DOHH2 (cell line): ENCODE measurements around the gene AKT1S1.
A peak's percentile ranks its signal among the peaks of the same experiment; 100 is the strongest.

ENCODE experiments used
- H3F3A ChIP-seq: fragments of 200-600 bp; sonication (generic), shearing (Covaris generic); 2 replicates; pipeline ENCODE4 v1.6.0; 2016; ENCODE audit warnings: antibody characterized with exemption, mild to moderate bottlenecking; ENCODE audit not compliant: control insufficient read depth, insufficient read depth
- H3K27ac ChIP-seq: fragments of 200-600 bp; sonication (generic); 2 replicates; pipeline ENCODE4 v1.5.1; 2014; ENCODE audit warnings: low read depth, mild to moderate bottlenecking, low read length, moderate library complexity
- H3K27me3 ChIP-seq: fragments of 200-600 bp; sonication (generic); 2 replicates; pipeline ENCODE4 v1.6.1; 2014; ENCODE audit warnings: mild to moderate bottlenecking, low read length, mixed read lengths; ENCODE audit not compliant: control insufficient read depth
- H3K36me3 ChIP-seq: fragments of 200-600 bp; sonication (generic); 2 replicates; pipeline ENCODE4 v1.6.1; 2014; ENCODE audit warnings: mild to moderate bottlenecking, low read length, moderate library complexity, mixed read lengths; ENCODE audit not compliant: control insufficient read depth
- H3K4me1 ChIP-seq: fragments of 200-600 bp; sonication (generic); 2 replicates; pipeline ENCODE4 v1.6.1; 2014; ENCODE audit warnings: mild to moderate bottlenecking, low read length, mixed read lengths; ENCODE audit not compliant: control insufficient read depth
- H3K4me2 ChIP-seq: fragments of 200-600 bp; sonication (generic); 2 replicates; pipeline ENCODE4 v1.6.0; 2014; ENCODE audit warnings: mild to moderate bottlenecking, low read length, moderate library complexity
- H3K4me3 ChIP-seq: fragments of 200-600 bp; sonication (generic); 2 replicates; pipeline ENCODE4 v1.5.1; 2014; ENCODE audit warnings: mild to moderate bottlenecking, low read length, mixed read lengths
- H3K79me2 ChIP-seq: fragments of 200-600 bp; sonication (generic); 2 replicates; pipeline ENCODE4 v1.6.1; 2014; ENCODE audit warnings: mild to moderate bottlenecking, low read length, mixed read lengths; ENCODE audit not compliant: control insufficient read depth
- H3K9me2 ChIP-seq: fragments of 200-600 bp; sonication (generic); replicated peaks from 2 replicates; pipeline ENCODE4 v1.6.1; 2014; ENCODE audit warnings: mild to moderate bottlenecking, low read length, mixed read lengths; ENCODE audit not compliant: control insufficient read depth
- H3K9me3 ChIP-seq: fragments of 200-600 bp; sonication (generic); 2 replicates; pipeline ENCODE4 v1.6.1; 2014; ENCODE audit warnings: antibody characterized with exemption, low read length, mixed read lengths; ENCODE audit not compliant: control insufficient read depth, insufficient read depth
- H4K20me1 ChIP-seq: fragments of 200-600 bp; sonication (generic); 2 replicates; pipeline ENCODE4 v1.6.0; 2014; ENCODE audit warnings: low read depth, mild to moderate bottlenecking, antibody characterized with exemption, low read length, moderate library complexity; ENCODE audit not compliant: control insufficient read depth, insufficient read depth
- CTCF ChIP-seq: fragments of 200-600 bp; sonication (generic); IDR thresholded peaks from one replicate; pipeline ENCODE4 v1.5.1; 2014; ENCODE audit warnings: antibody characterized with exemption, mild to moderate bottlenecking, low read depth, low read length; ENCODE audit not compliant: poor library complexity, severe bottlenecking
- EZH2phosphoT487 ChIP-seq: fragments of 200-600 bp; sonication (generic); IDR thresholded peaks from 2 replicates; pipeline ENCODE4 v1.6.1; 2017; ENCODE audit warnings: borderline replicate concordance, mild to moderate bottlenecking, antibody characterized with exemption, low read length, moderate library complexity, mixed read lengths

AKT1S1 gene

DNA sequence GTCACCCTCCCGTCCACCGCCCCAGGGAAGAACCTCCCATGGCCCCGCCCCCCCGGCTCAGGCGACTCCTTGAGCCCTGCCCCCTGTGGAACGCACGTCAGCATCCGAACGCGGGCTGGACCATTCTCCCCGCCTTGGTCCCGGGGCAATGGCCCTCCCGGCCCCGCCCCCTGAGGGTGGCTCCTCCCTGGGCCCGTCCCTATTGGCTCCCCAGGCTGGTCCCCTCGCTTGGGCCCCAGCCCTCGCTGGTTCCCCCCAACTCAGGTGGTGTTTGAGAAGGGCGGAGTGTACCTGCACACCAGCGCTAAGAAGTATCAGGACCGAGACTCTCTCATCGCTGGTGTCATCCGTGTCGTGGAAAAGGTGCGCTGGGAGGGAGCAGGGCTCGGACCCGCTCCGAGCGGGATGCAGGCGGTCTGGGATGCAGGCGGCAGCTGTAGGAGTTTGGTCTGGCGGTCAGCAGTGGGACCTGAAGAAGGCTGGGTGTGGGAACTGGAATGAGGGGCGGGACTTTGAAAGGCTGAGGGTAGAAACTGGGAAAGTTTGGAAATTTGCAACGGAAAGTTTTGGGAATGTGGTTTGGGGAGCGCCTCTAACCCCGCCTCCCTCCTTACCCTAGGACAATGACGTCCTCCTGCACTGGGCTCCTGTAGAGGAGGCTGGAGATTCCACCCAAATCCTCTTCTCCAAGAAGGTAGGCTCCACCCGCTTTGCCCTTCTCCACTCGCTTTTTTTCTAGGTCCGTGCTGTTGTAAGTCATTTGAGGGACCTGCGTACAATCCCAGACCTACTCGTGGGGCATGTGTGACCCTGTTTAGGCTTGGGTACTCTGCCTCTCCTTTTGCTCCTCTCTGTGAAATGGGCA, 956 bp upstream of the AKT1S1 start:
- peaks cover 3% of the 10 kb centered on the region; the same call in 1 of the 2 replicates for H3K9me3 ChIP-seq
- H3K27me3 ChIP-seq = no peaks in the 10 kb centered on the region
- no peaks in the 10 kb centered on the region for H3F3A ChIP-seq
- peak overlapping the region; percentile 90 for H3K4me3 ChIP-seq
- H3K9me2 ChIP-seq = no peaks in the 10 kb centered on the region
- H3K79me2 ChIP-seq = peaks cover 23% of the 10 kb centered on the region
- TF ChIP-seq EZH2phosphoT487 (no peak), CTCF (no peak)
- H3K36me3 ChIP-seq = peaks cover 18% of the 10 kb centered on the region
- H3K27ac ChIP-seq = peak overlapping the region; percentile 77
- H3K4me1 ChIP-seq = peaks cover 22% of the 10 kb centered on the region
- no peaks in the 10 kb centered on the region for H4K20me1 ChIP-seq
- peak overlapping the region; percentile 71 for H3K4me2 ChIP-seq

DNA sequence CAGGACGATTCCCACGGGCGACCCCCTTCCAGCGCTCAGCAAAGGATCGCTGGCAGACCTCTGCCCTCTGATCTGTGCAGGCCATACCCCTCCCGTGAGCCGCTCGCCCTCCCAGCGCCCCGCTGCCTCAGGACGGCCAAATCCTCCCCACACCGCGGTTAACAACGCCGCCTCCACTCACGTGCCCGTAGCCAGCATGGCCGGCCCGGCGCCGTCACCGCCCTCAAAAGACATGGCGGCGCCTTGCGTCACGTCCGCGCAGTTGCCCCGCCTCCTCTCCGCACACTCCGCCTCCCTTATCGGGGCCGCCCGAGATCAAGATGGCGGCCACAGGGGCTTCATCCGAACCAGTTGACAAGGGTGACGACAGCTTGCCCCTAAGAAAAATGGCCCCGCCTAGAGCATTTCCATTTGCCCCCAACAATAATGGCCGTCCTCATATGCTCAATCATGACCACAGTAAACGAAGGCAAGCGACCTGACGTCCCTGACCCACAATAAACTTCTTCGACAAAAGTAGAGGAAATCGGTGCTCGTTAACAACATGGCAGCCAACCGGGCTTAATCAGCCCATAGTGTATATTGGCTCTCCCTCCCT, 634 bp downstream of the AKT1S1 start:
- H3K9me3 ChIP-seq = no peaks in the 10 kb centered on the region
- H3F3A ChIP-seq = no peaks in the 10 kb centered on the region

GRCh38 chr19:49875857-49876421, 1.2 kb downstream of the AKT1S1 start:
- Histone ChIP-seq H3K36me3 (peaks cover 14% of the 10 kb centered on the region), H3F3A (no peaks in the 10 kb centered on the region), H4K20me1 (no peaks in the 10 kb centered on the region), H3K4me2 (peak overlapping the region; percentile 96), H3K79me2 (peaks cover 24% of the 10 kb centered on the region), H3K9me3 (no peaks in the 10 kb centered on the region), H3K9me2 (no peaks in the 10 kb centered on the region), H3K4me3 (peak overlapping the region; percentile 90), H3K27me3 (no peaks in the 10 kb centered on the region), H3K4me1 (peaks cover 22% of the 10 kb centered on the region), H3K27ac (peak overlapping the region; percentile 79)
- TF ChIP-seq EZH2phosphoT487 (no peak), CTCF (no peak)

More for the DNA sequence above, 634 bp downstream of the AKT1S1 start:
- Histone ChIP-seq H3K79me2 (peaks cover 23% of the 10 kb centered on the region), H3K4me1 (peaks cover 22% of the 10 kb centered on the region), H3K27ac (peak overlapping the region; percentile 79), H3K9me2 (no peaks in the 10 kb centered on the region), H3K4me2 (peak overlapping the region; percentile 96), H3K27me3 (no peaks in the 10 kb centered on the region), H4K20me1 (no peaks in the 10 kb centered on the region), H3K4me3 (peak overlapping the region; percentile 90), H3K36me3 (peaks cover 9% of the 10 kb centered on the region)
- no peak for TF ChIP-seq CTCF
- TF ChIP-seq EZH2phosphoT487 = no peak
